Measurements from ENCODE around the gene GNAQ. TPM values are rescaled to one million over a fixed set of nuclear protein-coding genes. Genes with fewer than 3 reads are reported as not detected.

GNAQ gene
- total RNA-seq, 4 donors from 2014 or later = 35.4 to 95.7 (median 52.3) TPM

- intact Hi-C loops (cut with DNase I; ENCODE audit: low total_unique reads) = no loop called here
- no peaks in the 10 kb centered on the region for H3K27me3 ChIP-seq
- peaks cover 0 to 7% of the 10 kb centered on the region in 2 donors for H3K4me1 ChIP-seq
- DNase-seq = no peak
- H3K4me3 ChIP-seq = no peak overlapping the region
- no peak for TF ChIP-seq CTCF (IDR thresholded peaks at IDR 0.05)
- TF ChIP-seq POLR2A (IDR thresholded peaks at IDR 0.05) = no peak
- H3K36me3 ChIP-seq = no peaks in the 10 kb centered on the region
- H3K27ac ChIP-seq = no peak overlapping the region
- no peaks in the 10 kb centered on the region for H3K9me3 ChIP-seq
Observed at GRCh38 chr9:77927265-77927664, 104.3 kb downstream of the GNAQ start.

- intact Hi-C loops (cut with DNase I; ENCODE audit: low total_unique reads) = no loop called here
Observed at GRCh38 chr9:77926371-77926878, 105.2 kb downstream of the GNAQ start.

GRCh38 chr9:77922591-77922990 lies 109.0 kb downstream of the GNAQ start:
- intact Hi-C loops (cut with DNase I; ENCODE audit: low total_unique reads) = no loop called here
- no peaks in the 10 kb centered on the region for H3K9me3 ChIP-seq
- no peaks in the 10 kb centered on the region for H3K36me3 ChIP-seq
- DNase-seq = no peak
- H3K27ac ChIP-seq = no peak overlapping the region
- H3K4me1 ChIP-seq = no peaks in the 10 kb centered on the region
- H3K27me3 ChIP-seq = no peaks in the 10 kb centered on the region
- no peak overlapping the region for H3K4me3 ChIP-seq
- TF ChIP-seq POLR2A (IDR thresholded peaks at IDR 0.05) = no peak

More at GRCh38 chr9:77926371-77926878, 105.2 kb downstream of the GNAQ start:
- no peaks in the 10 kb centered on the region for H3K27me3 ChIP-seq
- H3K36me3 ChIP-seq = no peaks in the 10 kb centered on the region
- no peak for DNase-seq
- H3K4me3 ChIP-seq = no peak overlapping the region
- no peak for TF ChIP-seq POLR2A (IDR thresholded peaks at IDR 0.05)
- no peak for TF ChIP-seq CTCF (IDR thresholded peaks at IDR 0.05)
- H3K9me3 ChIP-seq = no peaks in the 10 kb centered on the region
- H3K4me1 ChIP-seq = no peaks in the 10 kb centered on the region
- H3K27ac ChIP-seq = peak overlapping the region; percentile 22 to 58

GRCh38 chr9:77917800-77918199 lies 113.8 kb downstream of the GNAQ start:
- Histone ChIP-seq H3K4me3 (no peak overlapping the region), H3K27me3 (no peaks in the 10 kb centered on the region), H3K9me3 (no peaks in the 10 kb centered on the region), H3K36me3 (no peaks in the 10 kb centered on the region), H3K27ac (peak overlapping the region in 1 of 2 donors; percentile 58), H3K4me1 (no peaks in the 10 kb centered on the region)
- no peak for DNase-seq
- intact Hi-C loops (cut with DNase I; ENCODE audit: low total_unique reads) = no loop called here
- TF ChIP-seq POLR2A (IDR thresholded peaks at IDR 0.05) = no peak

GRCh38 chr9:77916820-77917219 lies 114.8 kb downstream of the GNAQ start:
- H3K4me1 ChIP-seq = no peaks in the 10 kb centered on the region
- peak overlapping the region; percentile 48 to 58 for H3K27ac ChIP-seq
- H3K36me3 ChIP-seq = no peaks in the 10 kb centered on the region
- intact Hi-C loops (cut with DNase I; ENCODE audit: low total_unique reads) = no loop called here
- no peak for DNase-seq
- no peaks in the 10 kb centered on the region for H3K27me3 ChIP-seq
- no peaks in the 10 kb centered on the region for H3K9me3 ChIP-seq
- TF ChIP-seq CTCF (IDR thresholded peaks at IDR 0.05) (no peak), POLR2A (IDR thresholded peaks at IDR 0.05) (no peak)
- no peak overlapping the region for H3K4me3 ChIP-seq

- DNase-seq = peak; percentile 26 to 50
- Histone ChIP-seq H3K27me3 (no peaks in the 10 kb centered on the region), H3K36me3 (no peaks in the 10 kb centered on the region), H3K4me3 (no peak overlapping the region), H3K9me3 (no peaks in the 10 kb centered on the region), H3K4me1 (no peaks in the 10 kb centered on the region), H3K27ac (peak overlapping the region; percentile 48 to 58)
- intact Hi-C loops (cut with DNase I; ENCODE audit: low total_unique reads) = no loop called here
- TF ChIP-seq POLR2A (IDR thresholded peaks at IDR 0.05) (no peak), CTCF (IDR thresholded peaks at IDR 0.05) (no peak)
Observed at GRCh38 chr9:77916410-77916819, 115.2 kb downstream of the GNAQ start.
